Stimulated activated CD8-positive, alpha-beta memory T cell treated with anti-CD3 and anti-CD28 coated beads, Interleukin-12 subunit alpha, Interleukin-12 subunit beta, amount 100 ng/mL, for 24 hours (primary cell): ENCODE data around the gene ZER1.

Experiments
- DNase-seq: peaks from one replicate; pipeline ENCODE4 v3.0.0-alpha.2; 2020; ENCODE audit errors: extremely low read depth

Gene ZER1

GRCh38 chr9:128735373-128735772 is 36.4 kb downstream of the ZER1 start:
- DNase-seq: no peak

GRCh38 chr9:128733256-128733655 is 38.5 kb downstream of the ZER1 start:
- DNase-seq: no peak

GRCh38 chr9:128732576-128732975 is 39.2 kb downstream of the ZER1 start:
- no peak for DNase-seq

- DNase-seq: no peak
Measured at GRCh38 chr9:128731691-128732090, 40.0 kb downstream of the ZER1 start.

GRCh38 chr9:128731093-128731492 is 40.6 kb downstream of the ZER1 start:
- no peak for DNase-seq

GRCh38 chr9:128729766-128730517 is 41.8 kb downstream of the ZER1 start:
- DNase-seq: no peak

- DNase-seq: no peak
Measured at GRCh38 chr9:128729302-128729701, 42.4 kb downstream of the ZER1 start.

GRCh38 chr9:128728298-128728697 is 43.4 kb downstream of the ZER1 start:
- DNase-seq: no peak

GRCh38 chr9:128727640-128728248 is 44.0 kb downstream of the ZER1 start:
- no peak for DNase-seq

- DNase-seq: no peak
Measured at GRCh38 chr9:128724744-128725211, 46.9 kb downstream of the ZER1 start.

GRCh38 chr9:128723866-128724743 is 47.6 kb downstream of the ZER1 start, which contains the start of gene ZDHHC12:
Gene ZDHHC12, minus strand, starts transcription at chr9:128724127. Its CDS starts 34 bp downstream, at chr9:128724093.
- DNase-seq: peak; percentile 98

GRCh38 chr9:128723352-128723865 is 48.3 kb downstream of the ZER1 start:
- no peak for DNase-seq

- no peak for DNase-seq
Measured at GRCh38 chr9:128722380-128723351, 49.1 kb downstream of the ZER1 start.

GRCh38 chr9:128721487-128722010 is 50.2 kb downstream of the ZER1 start:
- DNase-seq: no peak

- DNase-seq: no peak
Measured at GRCh38 chr9:128720841-128721486, 50.8 kb downstream of the ZER1 start.

GRCh38 chr9:128719919-128720605 is 51.7 kb downstream of the ZER1 start:
- no peak for DNase-seq

- DNase-seq: no peak
Measured at GRCh38 chr9:128718475-128718874, 53.3 kb downstream of the ZER1 start.

GRCh38 chr9:128718047-128718446 is 53.7 kb downstream of the ZER1 start:
- DNase-seq: no peak

- no peak for DNase-seq
Measured at GRCh38 chr9:128716581-128717254, 55.0 kb downstream of the ZER1 start.
